ENCODE results near the gene GTSE1.

The GTSE1 gene

GRCh38 chr22:46272196-46272595 is 24.5 kb upstream of the GTSE1 start:
- H3K4me1 ChIP-seq: peaks cover 0 to 18% (median 13%) of the 10 kb centered on the region in 4 donors
- peak in 1 of 2 donors; percentile 31 for DNase-seq
- no peaks in the 10 kb centered on the region for H3K9me3 ChIP-seq
- no peaks in the 10 kb centered on the region for H3K27me3 ChIP-seq
- no peak for TF ChIP-seq CTCF (IDR thresholded peaks at IDR 0.05)
- H3K4me3 ChIP-seq: no peak overlapping the region
- peaks cover 47 to 68% (median 52%) of the 10 kb centered on the region in 3 donors for H3K36me3 ChIP-seq
- no peak overlapping the region for H3K27ac ChIP-seq
- intact Hi-C loops (cut with DNase I; ENCODE audit: low total_unique reads): loop anchor here (10.0 kb wide), 1 partner anchor 57 kb away; no protein-coding TSS in a partner anchor

- Histone ChIP-seq H3K36me3 (peaks cover 54 to 75% (median 59%) of the 10 kb centered on the region in 3 donors), H3K27ac (no peak overlapping the region), H3K27me3 (no peaks in the 10 kb centered on the region), H3K4me3 (no peak overlapping the region), H3K9me3 (no peaks in the 10 kb centered on the region), H3K4me1 (peaks cover 0 to 16% (median 12%) of the 10 kb centered on the region in 4 donors)
- TF ChIP-seq CTCF (IDR thresholded peaks at IDR 0.05): no peak
- DNase-seq: peak in 1 of 2 donors; percentile 56
- intact Hi-C loops (cut with DNase I; ENCODE audit: low total_unique reads): loop anchor here (10.0 kb wide), 1 partner anchor 58 kb away; no protein-coding TSS in a partner anchor
Observed at GRCh38 chr22:46272762-46273431, 23.8 kb upstream of the GTSE1 start.

- Histone ChIP-seq H3K27ac (no peak overlapping the region), H3K4me3 (no peak overlapping the region), H3K36me3 (peaks cover 61 to 82% (median 66%) of the 10 kb centered on the region in 3 donors), H3K27me3 (no peaks in the 10 kb centered on the region), H3K9me3 (no peaks in the 10 kb centered on the region), H3K4me1 (peaks cover 0 to 11% (median 7%) of the 10 kb centered on the region in 4 donors)
- no peak for TF ChIP-seq CTCF (IDR thresholded peaks at IDR 0.05)
- intact Hi-C loops (cut with DNase I; ENCODE audit: low total_unique reads): loop anchor here (10.0 kb wide), 1 partner anchor 59 kb away; no protein-coding TSS in a partner anchor
- DNase-seq: peak in 1 of 2 donors; percentile 40
Observed at GRCh38 chr22:46273432-46274148, 23.1 kb upstream of the GTSE1 start.

- TF ChIP-seq CTCF (IDR thresholded peaks at IDR 0.05): no peak
- no peaks in the 10 kb centered on the region for H3K27me3 ChIP-seq
- no peak overlapping the region for H3K4me3 ChIP-seq
- DNase-seq: peak in 1 of 2 donors; percentile 53
- intact Hi-C loops (cut with DNase I; ENCODE audit: low total_unique reads): loop anchor here (10.0 kb wide), 1 partner anchor 60 kb away; no protein-coding TSS in a partner anchor
- H3K36me3 ChIP-seq: peaks cover 68 to 90% (median 73%) of the 10 kb centered on the region in 3 donors
- peaks cover 0 to 3% (median 1%) of the 10 kb centered on the region in 4 donors for H3K4me1 ChIP-seq
- no peak overlapping the region for H3K27ac ChIP-seq
- H3K9me3 ChIP-seq: no peaks in the 10 kb centered on the region
Observed at GRCh38 chr22:46274381-46274780, 22.3 kb upstream of the GTSE1 start.

GRCh38 chr22:46275455-46276122 is 21.1 kb upstream of the GTSE1 start:
- Histone ChIP-seq H3K4me3 (no peak overlapping the region), H3K9me3 (no peaks in the 10 kb centered on the region), H3K27ac (no peak overlapping the region), H3K4me1 (no peaks in the 10 kb centered on the region), H3K27me3 (no peaks in the 10 kb centered on the region), H3K36me3 (peaks cover 81 to 94% (median 86%) of the 10 kb centered on the region in 3 donors)
- TF ChIP-seq CTCF (IDR thresholded peaks at IDR 0.05): no peak
- intact Hi-C loops (cut with DNase I; ENCODE audit: low total_unique reads): loop anchor here (10.0 kb wide), 1 partner anchor 61 kb away; no protein-coding TSS in a partner anchor
- peak in 1 of 2 donors; percentile 20 for DNase-seq

All from tibial artery (tissue), 4 donors.